ACC112 (cell line): ENCODE results near the gene PVR.
A peak's percentile ranks its signal among the peaks of the same experiment; 100 is the strongest.
"Not testable (repeated sequence)": the region's sequence is repeated elsewhere in the genome, so short reads cannot be mapped to it uniquely, and the experiment has no call there.

Experiments used
- H2AFZ ChIP-seq: fragments of 200-600 bp; sonication (generic); one replicate; pipeline ENCODE4 v1.6.0; 2017; ENCODE audit warnings: antibody characterized with exemption, low read length; ENCODE audit not compliant: unreplicated experiment
- H3K27ac ChIP-seq: fragments of 200-600 bp; sonication (generic); 2 replicates; pipeline ENCODE4 v1.5.1; 2014; ENCODE audit warnings: low read depth, mild to moderate bottlenecking, antibody characterized with exemption, low read length, moderate library complexity
- H3K27me3 ChIP-seq: fragments of 200-600 bp; sonication (generic); 2 replicates; pipeline ENCODE4 v1.6.1; 2014; ENCODE audit warnings: mild to moderate bottlenecking, antibody characterized with exemption, low read length, moderate library complexity, mixed read lengths; ENCODE audit not compliant: insufficient read depth
- H3K36me3 ChIP-seq: fragments of 200-600 bp; sonication (generic); 2 replicates; pipeline ENCODE4 v1.6.1; 2016; ENCODE audit warnings: mild to moderate bottlenecking, antibody characterized with exemption, low read length, moderate library complexity, mixed read lengths; ENCODE audit not compliant: insufficient read depth
- H3K4me1 ChIP-seq: fragments of 200-600 bp; sonication (generic); one replicate; pipeline ENCODE4 v1.6.1; 2016; ENCODE audit warnings: low read length, mixed read lengths; ENCODE audit not compliant: insufficient read depth, unreplicated experiment, control insufficient read depth
- H3K4me3 ChIP-seq: fragments of 200-600 bp; sonication (generic); 2 replicates; pipeline ENCODE4 v1.5.1; 2014; ENCODE audit warnings: mild to moderate bottlenecking, low read depth, low read length
- H3K79me2 ChIP-seq: fragments of 200-600 bp; sonication (generic); one replicate; pipeline ENCODE4 v1.6.0; 2016; ENCODE audit warnings: low read length; ENCODE audit not compliant: control insufficient read depth, unreplicated experiment, insufficient read depth

The PVR gene

DNA sequence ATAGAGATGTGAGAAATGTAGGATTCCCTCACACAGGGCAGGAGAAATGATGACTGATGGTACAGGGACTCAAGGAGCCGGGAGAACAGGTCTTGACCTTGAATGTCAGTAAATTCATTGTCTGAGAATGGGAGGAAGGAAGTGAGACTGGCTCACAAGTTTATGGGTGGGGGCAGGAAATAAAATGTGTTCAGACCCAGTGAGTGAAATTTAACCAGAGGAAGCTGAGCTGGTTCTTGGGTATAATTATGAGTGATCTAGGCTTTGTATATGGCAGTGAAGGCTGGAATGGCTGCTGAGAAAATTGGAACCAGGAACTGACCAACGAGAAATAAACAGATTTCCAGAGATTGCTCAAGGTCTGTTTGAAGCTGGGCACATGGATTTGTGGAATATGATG lies 36.7 kb upstream of the PVR start:
- no peaks in the 10 kb centered on the region for H3K79me2 ChIP-seq
- H3K36me3 ChIP-seq = no peaks in the 10 kb centered on the region
- H3K27me3 ChIP-seq = no peaks in the 10 kb centered on the region
- no peak overlapping the region for H3K4me3 ChIP-seq
- no peak overlapping the region for H2AFZ ChIP-seq
- H3K27ac ChIP-seq = peak overlapping the region; percentile 42
- peaks cover 31% of the 10 kb centered on the region for H3K4me1 ChIP-seq

DNA sequence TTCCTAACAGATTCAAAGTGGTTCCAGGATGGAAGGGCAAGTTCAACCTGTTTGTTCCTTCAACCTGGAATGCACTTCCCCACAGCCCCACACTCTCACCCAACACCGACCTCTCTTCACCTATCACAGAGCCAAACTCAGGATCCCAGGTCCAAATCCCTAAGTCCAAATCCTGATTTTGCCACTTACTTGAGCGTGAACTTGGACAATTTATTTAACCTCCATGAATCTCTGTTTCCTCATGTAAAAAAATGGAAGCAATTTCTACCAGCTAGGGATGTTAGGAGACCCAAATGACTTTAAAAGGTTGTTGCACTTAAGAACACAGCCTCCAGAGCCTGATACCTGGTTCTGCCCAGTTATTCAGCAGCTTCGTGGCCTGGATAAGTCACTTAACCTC lies 35.8 kb upstream of the PVR start:
- no peaks in the 10 kb centered on the region for H3K27me3 ChIP-seq
- H3K4me1 ChIP-seq = peaks cover 29% of the 10 kb centered on the region
- no peaks in the 10 kb centered on the region for H3K79me2 ChIP-seq
- H3K27ac ChIP-seq = no peak overlapping the region
- no peak overlapping the region for H2AFZ ChIP-seq
- no peaks in the 10 kb centered on the region for H3K36me3 ChIP-seq
- no peak overlapping the region for H3K4me3 ChIP-seq

DNA sequence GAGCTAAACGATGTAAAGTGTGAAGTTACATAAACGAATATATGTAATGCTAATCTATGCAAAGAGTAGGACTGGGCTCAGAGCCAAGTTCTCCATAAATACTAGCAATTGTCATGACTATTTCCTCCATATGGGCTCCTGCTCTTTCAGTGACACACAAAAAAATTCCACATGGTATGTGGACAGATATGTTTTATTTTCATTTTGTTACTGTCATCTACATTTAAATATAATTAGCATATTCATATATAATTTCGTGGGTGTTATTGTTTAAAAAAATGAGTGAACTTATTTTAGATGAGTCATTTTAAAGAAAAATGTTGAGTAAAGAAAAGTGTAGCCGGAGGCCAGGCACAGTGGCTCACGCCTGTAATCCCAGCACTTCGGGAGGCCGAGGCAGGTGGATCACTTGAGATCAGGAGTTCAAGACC lies 35.3 kb upstream of the PVR start:
- Histone ChIP-seq H3K4me3 (no peak overlapping the region), H3K36me3 (no peaks in the 10 kb centered on the region), H3K27ac (no peak overlapping the region), H3K79me2 (no peaks in the 10 kb centered on the region), H2AFZ (no peak overlapping the region), H3K4me1 (peaks cover 25% of the 10 kb centered on the region), H3K27me3 (no peaks in the 10 kb centered on the region)

DNA sequence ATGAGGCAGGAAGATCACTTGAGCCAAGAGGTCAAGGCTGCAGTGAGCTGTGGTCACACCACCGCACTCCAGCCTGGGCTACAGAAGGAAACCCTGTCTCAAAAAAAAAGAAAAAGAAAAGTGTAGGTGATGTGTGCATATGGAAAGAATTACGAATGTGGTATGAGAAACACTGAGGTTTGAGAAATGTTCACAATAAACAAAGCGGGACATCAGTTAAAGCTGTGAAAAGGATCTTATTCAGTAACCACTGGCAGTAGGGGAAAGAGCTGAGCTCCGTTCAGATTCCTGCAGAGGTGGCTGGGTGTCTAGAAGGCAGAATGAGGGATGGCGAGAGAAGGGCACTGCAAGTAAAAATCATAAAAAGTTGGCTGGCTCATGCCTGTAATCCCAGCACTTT lies 34.5 kb upstream of the PVR start:
- no peaks in the 10 kb centered on the region for H3K36me3 ChIP-seq
- no peak overlapping the region for H3K27ac ChIP-seq
- H2AFZ ChIP-seq = no peak overlapping the region
- peaks cover 17% of the 10 kb centered on the region for H3K4me1 ChIP-seq
- H3K27me3 ChIP-seq = no peaks in the 10 kb centered on the region
- H3K4me3 ChIP-seq = no peak overlapping the region
- H3K79me2 ChIP-seq = no peaks in the 10 kb centered on the region

DNA sequence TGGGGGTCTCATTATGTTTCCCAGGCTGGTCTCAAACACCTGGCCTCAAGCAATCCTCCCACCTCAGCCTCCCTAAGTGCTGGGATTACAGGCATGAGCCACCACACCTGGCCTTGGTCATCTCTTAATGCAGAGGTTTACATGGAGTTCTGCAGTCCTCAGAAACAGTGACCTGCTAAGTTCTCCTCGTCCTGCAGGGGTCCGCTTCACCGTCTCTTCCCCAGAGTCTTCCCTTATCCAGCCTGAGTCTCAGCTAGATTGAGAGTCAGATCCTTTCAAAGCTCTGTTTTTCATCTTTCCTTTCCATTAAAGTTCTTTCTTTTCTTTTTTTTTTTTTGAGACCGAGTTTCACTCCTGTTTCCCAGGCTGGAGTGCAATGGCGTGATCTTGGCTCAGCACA lies 33.2 kb upstream of the PVR start:
- not testable (repeated sequence) for H3K4me3 ChIP-seq, H3K27me3 ChIP-seq, H2AFZ ChIP-seq, H3K27ac ChIP-seq, H3K36me3 ChIP-seq, H3K79me2 ChIP-seq
- H3K4me1 ChIP-seq = peaks cover 15% of the 10 kb centered on the region

DNA sequence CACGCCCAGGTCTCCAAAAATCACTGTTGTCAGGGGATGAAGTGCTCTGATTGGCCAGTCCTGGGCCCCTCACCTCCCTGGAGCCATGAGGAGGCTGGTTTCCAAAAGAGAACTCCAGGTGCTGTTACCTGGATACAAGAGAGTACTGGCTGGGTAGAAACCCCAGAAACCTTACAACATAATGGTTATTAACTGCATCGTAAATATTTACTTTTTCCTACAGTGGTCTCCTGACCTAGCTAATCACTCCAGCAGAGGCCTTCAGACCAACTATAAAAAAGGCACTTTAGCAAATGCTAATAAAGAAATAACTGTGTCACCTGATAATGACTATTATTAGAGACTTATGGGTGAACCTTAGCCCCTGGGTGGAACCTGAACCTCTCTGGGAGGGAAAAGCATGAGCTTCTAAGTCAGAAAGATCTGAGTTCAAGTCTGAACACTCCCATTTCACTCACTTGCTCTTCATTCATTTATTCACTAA lies 31.9 kb upstream of the PVR start:
- no peaks in the 10 kb centered on the region for H3K27me3 ChIP-seq
- H3K79me2 ChIP-seq = no peaks in the 10 kb centered on the region
- no peak overlapping the region for H2AFZ ChIP-seq
- no peak overlapping the region for H3K4me3 ChIP-seq
- no peaks in the 10 kb centered on the region for H3K36me3 ChIP-seq
- peaks cover 14% of the 10 kb centered on the region for H3K4me1 ChIP-seq
- H3K27ac ChIP-seq = no peak overlapping the region

DNA sequence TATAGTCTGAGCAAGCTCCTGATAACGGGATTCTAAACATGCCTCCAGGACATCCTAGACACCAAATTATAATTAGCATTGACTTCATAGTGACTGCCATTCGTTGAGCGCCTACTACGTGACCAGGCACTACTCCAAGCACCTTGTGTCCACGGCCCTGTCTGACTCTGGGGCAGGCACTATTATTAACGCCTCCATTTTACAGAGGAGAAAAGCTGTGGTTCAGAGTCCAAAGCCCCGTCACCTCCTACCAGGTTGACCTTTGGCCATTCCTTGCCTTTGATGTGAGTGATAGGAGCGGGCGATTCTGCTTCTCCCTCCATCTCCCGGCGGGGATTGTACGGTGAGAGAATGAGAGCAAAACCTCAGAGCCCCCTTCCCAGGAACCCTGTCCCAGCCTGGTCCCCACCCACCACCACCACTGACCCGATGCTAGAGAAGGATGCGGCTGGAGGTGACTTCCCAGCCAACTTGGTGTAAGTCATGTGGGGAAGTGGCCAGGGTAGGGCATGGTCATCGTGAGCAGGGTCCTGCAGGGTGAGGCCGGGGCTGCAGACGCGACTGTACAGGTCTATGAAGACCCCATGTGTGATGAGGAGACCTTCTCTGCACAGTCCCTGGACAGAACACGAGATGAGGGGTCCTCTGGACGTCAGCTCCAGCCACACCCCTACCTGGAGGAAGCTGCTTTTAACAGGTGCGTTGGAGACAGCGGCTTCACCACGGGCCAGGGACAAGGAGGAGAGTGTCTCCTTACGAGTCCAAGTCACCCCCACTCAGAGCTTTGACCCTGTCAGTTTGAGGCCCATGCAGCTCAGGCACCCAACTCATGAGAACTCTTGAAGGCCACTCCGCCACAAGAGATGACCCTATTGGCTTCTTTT lies 30.2 kb upstream of the PVR start, which contains the start of gene IGSF23:
TSS of gene IGSF23 (plus strand) at position 269 of the 884 bp plus-strand sequence. CDS start at position 352, 83 bp downstream.
- H3K4me3 ChIP-seq = no peak within 1 kb of the TSS
- H3K27me3 ChIP-seq = no peaks in the 10 kb centered on the region
- H3K36me3 ChIP-seq = no peaks in the 10 kb centered on the region
- no peak within 1 kb of the TSS for H2AFZ ChIP-seq
- no peaks in the 10 kb centered on the region for H3K79me2 ChIP-seq
- no peak within 1 kb of the TSS for H3K27ac ChIP-seq
- peaks cover 4% of the 10 kb centered on the region for H3K4me1 ChIP-seq

DNA sequence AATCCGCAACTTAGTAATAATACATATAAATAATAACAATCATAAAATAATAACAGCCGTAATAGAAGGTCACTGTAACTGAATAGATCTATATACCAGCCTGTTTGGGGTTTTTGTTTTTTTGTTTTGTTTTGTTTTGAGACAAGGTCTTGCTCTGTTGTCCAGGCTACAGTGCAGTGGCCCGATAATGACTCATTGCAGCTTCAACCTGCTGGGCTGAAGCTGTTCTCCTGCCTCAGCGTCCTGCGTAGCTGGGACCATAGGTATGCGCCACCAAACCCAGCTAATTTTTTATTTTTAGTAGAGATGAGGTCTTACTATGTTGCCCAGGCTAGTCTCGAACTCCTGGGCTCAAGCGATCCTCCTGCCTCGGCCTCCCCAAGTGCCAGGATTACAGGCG lies 29.4 kb upstream of the PVR start:
- no peak overlapping the region for H2AFZ ChIP-seq
- no peak overlapping the region for H3K4me3 ChIP-seq

DNA sequence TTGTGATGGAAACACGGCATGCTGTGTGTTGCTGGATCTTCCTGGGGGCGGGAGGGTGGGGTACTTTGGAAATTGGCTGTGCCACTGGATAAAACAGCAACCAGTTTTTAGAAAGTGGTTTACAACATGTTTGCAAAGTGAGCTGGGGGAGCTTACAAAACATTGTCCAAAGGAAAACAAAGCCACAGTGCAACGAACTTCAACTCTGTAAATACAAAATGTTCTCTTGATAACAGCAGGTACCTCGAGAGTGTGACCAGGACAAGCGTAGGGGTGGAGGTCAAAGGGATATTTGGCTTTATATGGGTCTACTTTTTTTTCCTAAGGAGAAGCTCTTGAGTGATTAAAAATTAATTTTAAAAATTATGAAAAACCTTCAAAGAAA lies 27.9 kb upstream of the PVR start:
- Histone ChIP-seq H3K36me3 (no peaks in the 10 kb centered on the region), H3K27ac (no peak overlapping the region), H2AFZ (no peak overlapping the region), H3K4me1 (peaks cover 4% of the 10 kb centered on the region), H3K79me2 (no peaks in the 10 kb centered on the region), H3K27me3 (no peaks in the 10 kb centered on the region), H3K4me3 (no peak overlapping the region)

More for the DNA sequence above, 29.4 kb upstream of the PVR start:
- Histone ChIP-seq H3K79me2 (no peaks in the 10 kb centered on the region), H3K36me3 (no peaks in the 10 kb centered on the region), H3K27ac (no peak overlapping the region), H3K27me3 (no peaks in the 10 kb centered on the region), H3K4me1 (peaks cover 4% of the 10 kb centered on the region)

DNA sequence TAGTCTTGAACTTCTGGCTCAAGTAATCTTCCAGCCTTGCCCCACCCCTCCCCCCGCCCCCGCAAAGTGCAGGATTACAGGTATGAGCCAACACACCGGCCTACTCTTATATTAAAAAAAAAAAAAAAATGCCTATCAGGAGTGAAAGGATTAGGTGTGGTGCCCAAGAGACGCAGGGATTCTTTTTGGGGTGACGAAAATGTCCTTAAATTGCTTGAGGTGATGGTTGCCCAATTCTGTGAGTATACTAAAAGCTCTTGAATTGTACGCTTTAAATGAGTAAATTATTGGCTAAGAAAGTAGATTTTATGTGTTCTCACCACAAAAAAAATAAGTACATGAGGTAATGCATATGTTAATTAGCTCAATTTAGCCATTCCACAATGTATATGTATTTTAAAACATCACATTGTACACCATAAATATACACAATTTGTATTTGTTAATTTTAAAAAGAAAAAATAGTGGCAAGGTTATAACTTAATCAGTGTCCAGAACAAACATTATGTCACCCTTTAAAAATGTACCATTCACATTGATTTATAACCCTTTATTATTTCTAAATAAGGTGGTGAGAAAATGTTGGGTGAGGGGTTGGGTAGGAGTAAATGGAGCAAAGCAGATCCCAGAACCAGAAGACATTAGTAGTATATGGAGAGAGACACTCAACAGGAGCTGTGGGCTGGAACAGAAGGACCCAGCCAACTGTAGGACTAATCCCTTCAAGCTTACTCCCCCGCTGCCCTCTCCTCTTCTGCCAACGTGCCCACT lies 26.4 kb upstream of the PVR start:
- Histone ChIP-seq H2AFZ (no peak overlapping the region), H3K27ac (no peak overlapping the region), H3K4me3 (no peak overlapping the region), H3K4me1 (peaks cover 4% of the 10 kb centered on the region), H3K36me3 (no peaks in the 10 kb centered on the region), H3K79me2 (no peaks in the 10 kb centered on the region), H3K27me3 (no peaks in the 10 kb centered on the region)
